ENCODE measurements around the gene CCBE1. TPM values are rescaled to one million over a fixed set of nuclear protein-coding genes. Genes with fewer than 3 reads are reported as not detected.

CCBE1 gene
- polyA plus RNA-seq, 2 of the 4 experiments (the other 2 are of a cell fraction), result 3.0 to 9.9 TPM

DNA sequence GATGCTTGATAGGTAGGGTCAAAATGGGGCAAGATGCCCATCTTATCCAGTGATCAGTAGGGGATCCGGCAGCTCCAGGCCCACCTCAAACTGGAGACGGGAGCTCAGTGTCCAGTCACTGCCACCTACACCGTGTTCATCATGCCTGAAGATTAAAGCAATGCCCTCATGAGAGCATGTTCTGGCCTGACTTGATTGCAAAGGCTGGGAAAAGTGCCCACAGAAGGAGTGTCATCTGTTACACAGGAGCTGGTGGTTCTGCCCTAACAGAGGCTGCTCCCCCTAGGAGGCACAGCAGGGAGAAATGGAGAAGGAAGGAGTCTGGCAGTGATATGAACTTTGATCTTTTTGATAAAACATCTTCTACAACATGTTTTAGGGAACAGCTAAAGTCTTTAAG, 92.3 kb downstream of the CCBE1 start (continued):
- TF ChIP-seq, protein P1, sequence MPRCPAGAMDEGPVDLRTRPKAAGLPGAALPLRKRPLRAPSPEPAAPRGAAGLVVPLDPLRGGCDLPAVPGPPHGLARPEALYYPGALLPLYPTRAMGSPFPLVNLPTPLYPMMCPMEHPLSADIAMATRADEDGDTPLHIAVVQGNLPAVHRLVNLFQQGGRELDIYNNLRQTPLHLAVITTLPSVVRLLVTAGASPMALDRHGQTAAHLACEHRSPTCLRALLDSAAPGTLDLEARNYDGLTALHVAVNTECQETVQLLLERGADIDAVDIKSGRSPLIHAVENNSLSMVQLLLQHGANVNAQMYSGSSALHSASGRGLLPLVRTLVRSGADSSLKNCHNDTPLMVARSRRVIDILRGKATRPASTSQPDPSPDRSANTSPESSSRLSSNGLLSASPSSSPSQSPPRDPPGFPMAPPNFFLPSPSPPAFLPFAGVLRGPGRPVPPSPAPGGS (IDR thresholded peaks at IDR 0.05), result no peak
- TF ChIP-seq JUNB (IDR thresholded peaks at IDR 0.05), result no peak
- no peak for TF ChIP-seq CEBPB (IDR thresholded peaks at IDR 0.05)

DNA sequence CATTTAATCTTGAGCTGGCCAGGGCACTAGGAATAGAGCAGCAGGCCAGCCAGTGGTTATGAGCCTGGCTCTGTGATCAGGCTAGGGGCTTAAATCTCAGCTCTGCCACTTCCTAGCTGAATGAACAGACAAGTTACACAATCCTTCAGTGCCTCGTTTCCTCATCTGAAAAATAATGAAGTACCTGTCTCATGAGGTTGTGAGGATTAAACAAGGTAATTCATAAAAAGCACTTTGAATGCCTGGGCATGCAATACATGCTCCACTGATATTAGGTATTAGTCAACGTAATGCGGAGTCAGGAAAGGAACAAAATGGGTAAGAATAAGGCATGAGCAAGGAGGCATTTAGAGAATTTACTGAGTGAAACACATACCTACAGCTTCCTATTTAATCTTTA, 100.2 kb downstream of the CCBE1 start:
- ChIA-PET POLR2A (no interaction called here), CTCF (interaction anchor here (1.5 to 1.6 kb wide), 2 partner anchors 138 to 227 kb away, joined by 4 read pairs; no protein-coding TSS in a partner anchor)
- H3K4me1 ChIP-seq, result no peaks in the 10 kb centered on the region
- TF ChIP-seq, protein P2, sequence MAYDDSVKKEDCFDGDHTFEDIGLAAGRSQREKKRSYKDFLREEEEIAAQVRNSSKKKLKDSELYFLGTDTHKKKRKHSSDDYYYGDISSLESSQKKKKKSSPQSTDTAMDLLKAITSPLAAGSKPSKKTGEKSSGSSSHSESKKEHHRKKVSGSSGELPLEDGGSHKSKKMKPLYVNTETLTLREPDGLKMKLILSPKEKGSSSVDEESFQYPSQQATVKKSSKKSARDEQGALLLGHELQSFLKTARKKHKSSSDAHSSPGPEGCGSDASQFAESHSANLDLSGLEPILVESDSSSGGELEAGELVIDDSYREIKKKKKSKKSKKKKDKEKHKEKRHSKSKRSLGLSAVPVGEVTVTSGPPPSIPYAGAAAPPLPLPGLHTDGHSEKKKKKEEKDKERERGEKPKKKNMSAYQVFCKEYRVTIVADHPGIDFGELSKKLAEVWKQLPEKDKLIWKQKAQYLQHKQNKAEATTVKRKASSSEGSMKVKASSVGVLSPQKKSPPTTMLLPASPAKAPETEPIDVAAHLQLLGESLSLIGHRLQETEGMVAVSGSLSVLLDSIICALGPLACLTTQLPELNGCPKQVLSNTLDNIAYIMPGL (CRISPR knock-in tag; IDR thresholded peaks at IDR 0.05; ENCODE audit: borderline replicate concordance), result no peak
- TF ChIP-seq RFX5 (IDR thresholded peaks at IDR 0.05) (no peak), POLR2A (IDR thresholded peaks at IDR 0.05; ENCODE audit: low read length) (no peak), ESRRA (IDR thresholded peaks at IDR 0.05; ENCODE audit: borderline replicate concordance, low read length) (no peak)
- TF ChIP-seq, protein P1 (IDR thresholded peaks at IDR 0.05), result no peak
- ATAC-seq (no peak), DNase-seq (ENCODE audit: low read depth in 1 of 2, low spot score in 1 of 2) (no peak), FAIRE-seq (no peak)
- no peak overlapping the region for H3K4me3 ChIP-seq
- WGBS (ENCODE audit: missing lambda C conversion rate), result 67% methylated on average over 3 of the region's 3 CpGs
- no peaks in the 10 kb centered on the region for H3K9me3 ChIP-seq
- H3K4me2 ChIP-seq, result no peak overlapping the region
- no peak overlapping the region for H3K27ac ChIP-seq

DNA sequence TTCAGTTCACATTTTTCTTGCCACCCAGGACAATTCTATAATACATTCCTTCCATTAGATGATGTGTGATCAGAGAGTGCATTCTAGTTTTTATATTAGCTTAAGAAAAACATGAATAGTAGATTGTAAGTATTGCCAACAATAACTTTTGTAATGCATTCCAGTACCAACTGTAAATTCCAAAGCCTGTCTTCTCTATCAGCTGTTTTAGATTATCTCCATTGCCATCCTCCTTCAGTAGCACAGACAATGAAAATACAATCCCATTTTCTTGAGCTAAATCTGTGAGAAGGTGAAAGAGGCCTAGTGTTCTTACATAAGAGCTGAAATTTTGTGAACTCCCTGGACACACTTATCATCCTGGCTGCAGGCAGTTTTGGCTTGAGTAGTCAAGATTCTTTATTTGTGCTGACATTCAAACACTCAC, 103.9 kb downstream of the CCBE1 start:
- no peak for FAIRE-seq
- ATAC-seq, result no peak
- TF ChIP-seq RNF2 (IDR thresholded peaks at IDR 0.05; ENCODE audit: borderline replicate concordance, low read depth) (no peak), KDM1A (IDR thresholded peaks at IDR 0.05; ENCODE audit: low read depth) (no peak), JUN (IDR thresholded peaks at IDR 0.05) (no peak), FOSL2 (IDR thresholded peaks at IDR 0.05) (no peak), FOSL2 (CRISPR knock-in tag; IDR thresholded peaks at IDR 0.05) (no peak), PHF8 (IDR thresholded peaks at IDR 0.05; ENCODE audit: borderline replicate concordance, low read depth) (no peak), ZFP36 (IDR thresholded peaks at IDR 0.05; ENCODE audit: borderline replicate concordance, partially characterized antibody) (no peak), FOSB (CRISPR knock-in tag; IDR thresholded peaks at IDR 0.05) (no peak), JUNB (IDR thresholded peaks at IDR 0.05) (no peak), ZSCAN20 (CRISPR knock-in tag; IDR thresholded peaks at IDR 0.05) (no peak), NPAS2 (CRISPR knock-in tag; IDR thresholded peaks at IDR 0.05; ENCODE audit: borderline replicate concordance) (no peak), EP300 (IDR thresholded peaks at IDR 0.05) (no peak), CEBPB (IDR thresholded peaks at IDR 0.05) (no peak), ESRRA (IDR thresholded peaks at IDR 0.05; ENCODE audit: borderline replicate concordance, low read length) (no peak), HOXB13 (CRISPR knock-in tag; IDR thresholded peaks at IDR 0.05; ENCODE audit: low read depth) (no peak), NR3C1 (IDR thresholded peaks at IDR 0.05) (no peak)
- TF ChIP-seq, protein P3, sequence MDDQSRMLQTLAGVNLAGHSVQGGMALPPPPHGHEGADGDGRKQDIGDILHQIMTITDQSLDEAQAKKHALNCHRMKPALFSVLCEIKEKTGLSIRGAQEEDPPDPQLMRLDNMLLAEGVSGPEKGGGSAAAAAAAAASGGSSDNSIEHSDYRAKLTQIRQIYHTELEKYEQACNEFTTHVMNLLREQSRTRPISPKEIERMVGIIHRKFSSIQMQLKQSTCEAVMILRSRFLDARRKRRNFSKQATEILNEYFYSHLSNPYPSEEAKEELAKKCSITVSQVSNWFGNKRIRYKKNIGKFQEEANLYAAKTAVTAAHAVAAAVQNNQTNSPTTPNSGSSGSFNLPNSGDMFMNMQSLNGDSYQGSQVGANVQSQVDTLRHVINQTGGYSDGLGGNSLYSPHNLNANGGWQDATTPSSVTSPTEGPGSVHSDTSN (IDR thresholded peaks at IDR 0.05), result no peak
- TF ChIP-seq, protein P2 (CRISPR knock-in tag; IDR thresholded peaks at IDR 0.05; ENCODE audit: borderline replicate concordance), result no peak
- TF ChIP-seq, protein P4, sequence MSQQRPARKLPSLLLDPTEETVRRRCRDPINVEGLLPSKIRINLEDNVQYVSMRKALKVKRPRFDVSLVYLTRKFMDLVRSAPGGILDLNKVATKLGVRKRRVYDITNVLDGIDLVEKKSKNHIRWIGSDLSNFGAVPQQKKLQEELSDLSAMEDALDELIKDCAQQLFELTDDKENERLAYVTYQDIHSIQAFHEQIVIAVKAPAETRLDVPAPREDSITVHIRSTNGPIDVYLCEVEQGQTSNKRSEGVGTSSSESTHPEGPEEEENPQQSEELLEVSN (IDR thresholded peaks at IDR 0.05; ENCODE audit: borderline replicate concordance, low read depth), result no peak
- DNase-seq (ENCODE audit: low read depth in 1 of 2, low spot score in 1 of 2), result no peak
- Histone ChIP-seq H3K27ac (no peak overlapping the region), H3K9me3 (no peaks in the 10 kb centered on the region), H3K4me1 (no peaks in the 10 kb centered on the region), H3K4me2 (no peak overlapping the region), H3K4me3 (no peak overlapping the region)
- ChIA-PET CTCF (no interaction called here), POLR2A (no interaction called here)
